GM18511 (cell line): ENCODE measurements around the gene POLD1.

Experiments used
- ATAC-seq: cut with Tn5 transposase; IDR thresholded peaks from one replicate; pipeline ENCODE4 v1.9.1; 2021; ENCODE audit warnings: mild to moderate bottlenecking, moderate library complexity; ENCODE audit not compliant: unreplicated experiment

The POLD1 gene

DNA sequence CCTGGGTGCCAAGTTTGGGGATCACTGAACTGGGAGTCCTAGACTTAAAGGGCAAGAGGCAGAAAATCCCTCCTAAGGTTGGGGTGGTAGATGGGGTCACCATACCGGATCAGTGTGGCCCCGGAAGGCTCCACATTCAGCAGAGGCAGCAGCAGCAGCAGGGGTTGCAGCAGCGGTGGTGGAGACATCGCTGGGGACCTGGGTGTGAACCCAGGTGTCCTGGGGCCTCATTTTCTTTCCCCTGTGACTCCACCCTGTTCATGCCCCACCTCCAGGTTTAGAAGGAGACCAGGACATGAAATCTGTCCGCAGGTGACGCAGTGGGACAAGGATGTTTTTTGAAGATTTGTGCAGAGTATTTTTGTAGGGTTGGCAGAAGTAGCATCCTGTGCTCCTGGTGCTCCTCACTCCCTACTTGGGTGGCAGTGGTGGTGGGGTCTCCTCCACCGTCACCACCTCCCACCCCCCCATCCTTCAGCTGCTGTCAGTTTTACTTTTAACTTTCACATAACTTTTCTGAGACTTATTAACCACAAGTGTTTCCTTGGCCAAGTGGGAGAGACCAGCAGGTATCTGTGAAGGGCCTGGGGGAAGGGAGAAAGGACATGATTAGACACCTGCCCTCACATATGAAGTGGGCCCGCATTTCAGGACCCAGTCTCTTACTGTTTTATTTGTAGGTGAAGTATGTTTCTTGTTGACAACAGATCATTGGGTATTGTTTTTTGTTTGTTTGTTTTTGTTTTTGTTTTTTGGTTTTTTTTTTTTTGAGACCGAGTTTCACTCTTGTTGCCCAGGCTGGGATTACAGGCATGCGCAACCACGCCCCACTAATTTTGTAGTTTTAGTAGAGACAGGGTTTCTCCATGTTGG lies 18.5 kb upstream of the POLD1 start, which contains the start of gene NAPSA:
Gene NAPSA, minus strand, starts transcription at position 206 of the 873 bp plus-strand sequence. Its CDS starts 18 bp downstream, at position 188.
- ATAC-seq: no peak

DNA sequence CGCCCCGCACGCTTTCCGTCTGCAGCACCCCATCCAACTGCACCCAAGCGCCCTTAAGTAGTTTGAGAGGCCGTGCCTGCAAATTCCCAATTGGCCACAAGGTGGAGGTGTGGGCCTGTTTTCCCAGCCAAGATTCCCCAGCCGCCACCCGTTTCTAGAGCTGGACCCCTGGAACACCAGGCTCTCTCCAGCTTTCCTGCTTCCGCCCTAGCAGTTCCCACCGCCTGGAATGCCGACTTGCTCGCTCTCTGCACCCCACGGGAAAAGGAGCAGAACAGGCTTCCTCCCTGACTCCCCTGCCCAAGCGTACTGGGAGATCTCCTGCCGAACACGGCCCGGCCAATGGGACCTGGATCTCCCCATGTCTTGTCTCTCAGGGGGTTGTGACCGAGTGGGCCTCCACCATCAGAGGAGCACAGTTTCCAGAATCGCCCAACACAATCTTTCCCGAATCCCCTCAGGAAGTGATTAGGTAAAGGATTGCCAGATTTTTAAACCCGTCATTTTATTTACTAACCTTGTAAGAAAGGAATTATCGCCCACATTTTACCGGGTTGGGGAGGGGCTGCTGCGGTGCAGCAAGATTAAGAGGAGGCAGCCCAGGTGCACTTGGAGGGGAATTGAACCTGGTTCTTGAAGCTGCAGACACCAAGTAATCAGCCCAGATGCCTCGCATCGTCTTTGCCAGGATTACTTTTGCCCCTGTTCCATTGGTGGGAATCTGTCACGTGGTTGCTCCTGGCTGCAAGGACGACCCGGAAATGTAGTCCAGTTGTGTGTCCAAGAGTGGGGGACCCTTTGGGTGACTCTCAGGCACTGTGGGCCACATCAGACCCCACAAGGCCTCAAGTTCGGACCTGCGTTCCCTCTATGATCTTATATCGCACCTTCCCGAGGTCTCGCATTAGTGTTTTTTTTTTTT lies 15.2 kb upstream of the POLD1 start:
- no peak for ATAC-seq

DNA sequence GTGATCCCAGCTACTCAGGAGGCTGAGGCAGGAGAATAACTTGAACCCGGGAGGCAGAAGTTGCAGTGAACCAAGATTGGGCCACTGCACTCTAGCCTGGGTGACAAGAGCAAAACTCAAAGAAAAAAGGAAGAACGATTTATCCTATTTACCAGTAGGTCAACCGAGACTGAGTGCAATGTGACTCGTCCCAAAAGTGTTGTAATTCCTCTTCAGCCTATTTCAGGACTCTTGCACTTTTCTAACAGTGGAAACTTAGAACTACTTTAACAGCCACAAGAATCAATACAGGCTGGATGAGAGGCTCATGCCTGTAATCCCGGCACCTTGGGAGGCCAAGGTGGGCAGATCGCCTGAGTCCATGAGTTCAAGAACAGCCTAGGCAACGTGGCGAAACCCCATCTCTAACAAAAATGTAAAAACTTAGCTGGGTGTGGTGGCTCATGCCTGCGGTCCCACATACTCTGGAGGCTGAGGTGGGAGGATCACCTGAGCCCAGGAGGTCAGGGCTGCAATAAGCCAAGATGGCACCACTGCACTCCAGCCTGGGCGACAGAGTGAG lies 12.2 kb upstream of the POLD1 start:
- no peak for ATAC-seq

DNA sequence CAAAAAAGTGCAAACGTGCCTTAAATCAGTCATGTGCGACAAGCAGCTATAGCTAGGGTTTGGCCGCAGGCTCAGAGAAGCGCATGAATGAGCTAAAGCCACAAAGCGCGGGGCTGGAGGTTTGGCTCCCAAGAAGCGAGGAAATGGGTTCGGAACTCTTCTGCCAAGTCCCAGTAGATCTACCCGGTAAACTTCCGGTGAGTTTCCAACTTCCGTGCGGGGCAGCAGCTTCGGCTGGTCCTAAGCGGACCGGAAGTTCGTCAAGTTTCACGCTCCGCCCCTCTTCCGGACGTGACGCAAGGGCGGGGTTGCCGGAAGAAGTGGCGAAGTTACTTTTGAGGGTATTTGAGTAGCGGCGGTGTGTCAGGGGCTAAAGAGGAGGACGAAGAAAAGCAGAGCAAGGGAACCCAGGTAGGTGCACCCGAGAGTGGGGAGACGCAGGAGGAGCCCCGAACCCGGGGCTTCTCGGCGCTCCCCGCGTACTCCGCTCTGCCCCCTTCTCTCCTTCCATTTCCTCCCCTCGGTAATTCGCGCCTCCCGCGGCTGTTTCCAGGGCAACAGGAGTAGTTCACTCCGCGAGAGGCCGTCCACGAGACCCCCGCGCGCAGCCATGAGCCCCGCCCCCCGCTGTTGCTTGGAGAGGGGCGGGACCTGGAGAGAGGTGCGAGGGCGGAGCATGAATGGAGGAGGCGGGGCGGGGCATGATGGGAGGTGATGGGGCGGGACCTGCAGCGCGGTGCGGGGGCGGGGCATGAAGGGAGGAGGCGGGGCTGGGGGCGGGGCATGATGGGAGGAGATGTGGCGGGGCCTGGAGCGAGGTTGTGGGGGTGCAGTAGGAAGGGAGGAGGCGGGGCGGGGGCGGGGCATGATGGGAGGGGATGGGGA lies 7.7 kb upstream of the POLD1 start, which contains the start of gene NR1H2:
Gene NR1H2, plus strand, starts transcription at position 292 of the 885 bp plus-strand sequence. CDS start 1,149 bp downstream, outside the sequence.
- ATAC-seq: peak; percentile 89

DNA sequence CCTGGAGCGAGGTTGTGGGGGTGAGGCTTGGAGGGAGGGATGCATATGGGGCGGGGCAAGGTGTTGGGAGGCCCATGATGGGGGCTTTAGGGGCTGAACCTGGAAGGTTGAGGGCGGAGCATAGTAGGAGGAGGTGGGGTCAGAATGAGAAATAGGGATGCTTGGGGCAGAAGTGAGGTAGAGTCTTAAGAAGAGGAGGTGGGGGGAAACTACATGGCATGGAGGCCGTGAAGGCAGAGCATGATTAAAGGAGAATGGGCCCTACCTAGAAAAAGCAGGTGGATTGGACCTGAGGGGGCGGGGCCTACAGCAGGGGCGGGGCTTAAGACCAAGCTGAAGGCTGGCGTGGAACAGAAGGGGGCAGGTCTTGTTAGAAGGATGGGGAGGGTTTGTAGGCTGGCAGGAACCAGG lies 7.1 kb upstream of the POLD1 start:
- peak; percentile 18 for ATAC-seq

DNA sequence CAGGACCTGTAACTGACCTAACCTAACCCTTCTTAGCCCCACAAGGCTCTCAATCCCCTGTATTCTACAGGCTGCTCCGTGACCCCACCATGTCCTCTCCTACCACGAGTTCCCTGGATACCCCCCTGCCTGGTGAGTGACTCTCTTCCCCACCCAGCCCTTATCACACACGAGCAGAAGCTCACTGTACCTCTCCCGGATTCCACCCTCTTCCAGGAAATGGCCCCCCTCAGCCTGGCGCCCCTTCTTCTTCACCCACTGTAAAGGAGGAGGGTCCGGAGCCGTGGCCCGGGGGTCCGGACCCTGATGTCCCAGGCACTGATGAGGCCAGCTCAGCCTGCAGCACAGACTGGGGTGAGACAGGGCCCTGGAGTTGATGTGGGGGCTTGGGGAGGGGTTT lies 6.6 kb upstream of the POLD1 start:
- ATAC-seq: no peak

DNA sequence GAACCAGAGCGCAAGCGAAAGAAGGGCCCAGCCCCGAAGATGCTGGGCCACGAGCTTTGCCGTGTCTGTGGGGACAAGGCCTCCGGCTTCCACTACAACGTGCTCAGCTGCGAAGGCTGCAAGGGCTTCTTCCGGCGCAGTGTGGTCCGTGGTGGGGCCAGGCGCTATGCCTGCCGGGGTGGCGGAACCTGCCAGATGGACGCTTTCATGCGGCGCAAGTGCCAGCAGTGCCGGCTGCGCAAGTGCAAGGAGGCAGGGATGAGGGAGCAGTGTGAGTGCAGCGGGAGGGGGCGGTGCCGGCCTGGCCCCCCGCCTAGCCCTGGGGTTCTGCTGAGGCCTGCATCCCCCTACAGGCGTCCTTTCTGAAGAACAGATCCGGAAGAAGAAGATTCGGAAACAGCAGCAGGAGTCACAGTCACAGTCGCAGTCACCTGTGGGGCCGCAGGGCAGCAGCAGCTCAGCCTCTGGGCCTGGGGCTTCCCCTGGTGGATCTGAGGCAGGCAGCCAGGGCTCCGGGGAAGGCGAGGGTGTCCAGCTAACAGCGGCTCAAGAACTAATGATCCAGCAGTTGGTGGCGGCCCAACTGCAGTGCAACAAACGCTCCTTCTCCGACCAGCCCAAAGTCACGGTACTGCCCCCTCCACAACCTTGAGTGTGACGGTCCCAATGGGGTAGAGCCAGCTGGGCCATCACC lies 5.8 kb upstream of the POLD1 start:
- ATAC-seq: no peak

DNA sequence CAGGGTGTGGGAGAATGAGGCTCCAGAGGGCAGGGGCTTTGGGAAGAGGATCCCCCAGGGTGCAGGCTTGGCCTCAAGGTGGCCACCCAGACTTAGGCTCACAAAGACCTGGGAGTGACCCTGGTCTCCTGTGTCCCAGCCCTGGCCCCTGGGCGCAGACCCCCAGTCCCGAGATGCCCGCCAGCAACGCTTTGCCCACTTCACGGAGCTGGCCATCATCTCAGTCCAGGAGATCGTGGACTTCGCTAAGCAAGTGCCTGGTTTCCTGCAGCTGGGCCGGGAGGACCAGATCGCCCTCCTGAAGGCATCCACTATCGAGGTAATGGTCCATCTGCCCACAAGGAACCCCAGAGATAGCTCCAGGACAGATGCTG lies 5.3 kb upstream of the POLD1 start:
- no peak for ATAC-seq

DNA sequence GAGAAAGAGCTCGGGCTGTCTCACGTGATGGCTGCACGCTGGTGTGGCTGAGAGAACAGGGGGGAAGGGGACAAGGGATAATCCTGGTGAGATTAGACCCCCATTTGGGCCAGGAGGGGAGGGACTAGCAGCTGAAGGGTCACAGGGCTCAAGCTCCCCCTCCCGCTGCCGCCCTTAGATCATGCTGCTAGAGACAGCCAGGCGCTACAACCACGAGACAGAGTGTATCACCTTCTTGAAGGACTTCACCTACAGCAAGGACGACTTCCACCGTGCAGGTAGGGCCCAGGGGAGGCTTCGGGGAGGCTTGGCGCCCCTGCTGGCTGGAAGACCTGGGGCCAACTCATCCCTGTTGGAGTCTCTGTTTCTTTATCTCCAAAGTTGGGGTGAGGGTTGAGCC lies 4.5 kb upstream of the POLD1 start:
- no peak for ATAC-seq

DNA sequence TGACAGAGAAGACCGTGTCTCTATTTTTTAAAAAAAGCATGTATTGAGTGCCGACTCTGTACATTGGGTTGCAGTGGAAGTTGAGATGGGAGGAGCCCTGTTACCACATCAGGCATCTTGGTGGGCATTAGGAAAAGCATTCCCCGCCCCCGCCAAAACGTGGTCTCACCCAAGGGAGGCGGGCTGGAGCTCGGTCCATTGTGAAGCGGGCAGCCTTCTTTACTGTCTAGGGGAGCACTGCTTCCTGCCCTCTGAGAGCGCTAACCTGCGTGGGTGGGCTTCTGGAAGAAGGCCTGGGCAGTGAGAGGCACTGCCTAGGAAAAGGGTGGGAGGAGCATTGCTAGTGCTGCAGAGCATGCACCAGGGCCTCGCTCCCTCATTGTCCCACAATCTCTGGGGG lies 4.0 kb upstream of the POLD1 start:
- ATAC-seq: no peak

DNA sequence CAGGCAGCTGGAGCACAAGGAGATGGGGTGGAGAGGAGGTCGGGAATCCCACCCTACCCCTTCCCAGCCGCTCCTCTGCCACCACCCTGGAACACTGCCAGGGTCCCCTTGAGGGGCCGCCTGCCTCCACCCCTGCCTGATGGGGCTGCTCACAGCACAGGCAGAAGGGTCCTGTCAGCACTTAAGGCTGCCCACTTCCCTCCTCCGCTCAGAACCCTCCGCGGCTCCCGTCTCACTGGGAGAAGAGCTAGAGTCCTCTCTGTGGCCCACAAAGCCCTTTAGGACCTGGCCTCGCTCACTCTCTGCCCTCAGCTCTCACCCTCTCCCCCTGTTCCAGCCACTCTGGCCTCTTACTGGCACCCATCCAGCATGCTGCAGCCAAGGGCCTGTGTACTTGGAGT lies 3.4 kb upstream of the POLD1 start:
- ATAC-seq: no peak

DNA sequence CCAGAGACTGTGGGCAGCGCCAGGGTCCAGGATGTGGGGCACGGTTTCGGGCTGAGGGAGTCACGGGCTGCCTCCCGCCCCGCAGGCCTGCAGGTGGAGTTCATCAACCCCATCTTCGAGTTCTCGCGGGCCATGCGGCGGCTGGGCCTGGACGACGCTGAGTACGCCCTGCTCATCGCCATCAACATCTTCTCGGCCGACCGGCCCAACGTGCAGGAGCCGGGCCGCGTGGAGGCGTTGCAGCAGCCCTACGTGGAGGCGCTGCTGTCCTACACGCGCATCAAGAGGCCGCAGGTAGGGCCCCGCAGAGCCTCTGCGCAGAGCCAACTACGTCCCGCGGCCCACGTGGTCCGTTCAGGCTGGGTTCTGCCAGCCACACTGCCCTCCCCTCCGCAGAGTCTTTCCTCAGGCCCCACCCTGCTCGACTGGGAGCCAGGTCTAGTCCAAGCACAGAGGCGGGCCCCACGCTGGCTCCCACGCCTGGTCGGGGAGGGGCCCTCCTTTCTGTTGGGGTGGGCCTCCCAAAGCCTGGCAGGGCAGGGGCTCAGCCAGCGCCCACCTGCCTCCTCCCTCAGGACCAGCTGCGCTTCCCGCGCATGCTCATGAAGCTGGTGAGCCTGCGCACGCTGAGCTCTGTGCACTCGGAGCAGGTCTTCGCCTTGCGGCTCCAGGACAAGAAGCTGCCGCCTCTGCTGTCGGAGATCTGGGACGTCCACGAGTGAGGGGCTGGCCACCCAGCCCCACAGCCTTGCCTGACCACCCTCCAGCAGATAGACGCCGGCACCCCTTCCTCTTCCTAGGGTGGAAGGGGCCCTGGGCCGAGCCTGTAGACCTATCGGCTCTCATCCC lies 2.0 kb upstream of the POLD1 start:
- no peak for ATAC-seq

DNA sequence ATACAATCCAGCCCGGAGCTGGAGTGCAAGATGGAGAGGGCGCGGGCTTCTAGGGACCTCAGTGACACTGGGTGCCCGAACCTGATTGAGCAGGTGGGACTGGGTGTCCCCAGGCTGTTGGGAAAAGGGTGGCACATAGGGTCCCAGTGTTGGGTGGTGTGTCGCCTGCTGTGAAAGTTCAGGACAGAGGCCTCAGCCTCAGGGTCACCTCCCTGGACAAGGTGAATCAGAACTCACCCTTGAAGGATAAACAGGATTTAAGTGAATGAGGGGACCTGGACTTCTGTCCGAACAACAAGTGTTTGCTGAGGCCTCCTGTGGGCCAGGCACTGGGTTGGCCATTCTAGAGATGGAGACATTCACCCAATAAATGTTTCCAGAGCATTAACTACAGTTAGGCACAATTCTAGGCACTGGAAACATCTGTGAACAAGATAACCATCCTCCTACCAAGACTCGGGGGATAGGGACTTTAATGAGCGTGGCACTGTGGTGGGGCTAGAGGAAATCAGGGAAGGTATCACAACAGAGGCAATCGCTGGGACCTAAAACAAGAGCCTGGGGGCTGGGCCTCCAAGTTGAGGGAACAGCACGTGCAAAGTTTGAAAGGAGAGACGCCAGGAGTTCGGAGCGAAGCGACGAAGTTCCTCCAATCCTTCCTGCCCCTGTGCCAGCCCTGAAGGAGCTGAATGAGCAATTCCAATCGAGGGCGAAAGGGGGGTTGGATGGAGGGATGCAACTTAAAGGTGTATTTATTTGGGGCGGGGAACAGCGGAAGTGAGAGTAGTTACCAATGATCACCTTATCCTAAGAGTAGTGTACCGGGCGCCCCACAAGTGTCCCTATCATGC lies 921 bp upstream of the POLD1 start:
- no peak for ATAC-seq

DNA sequence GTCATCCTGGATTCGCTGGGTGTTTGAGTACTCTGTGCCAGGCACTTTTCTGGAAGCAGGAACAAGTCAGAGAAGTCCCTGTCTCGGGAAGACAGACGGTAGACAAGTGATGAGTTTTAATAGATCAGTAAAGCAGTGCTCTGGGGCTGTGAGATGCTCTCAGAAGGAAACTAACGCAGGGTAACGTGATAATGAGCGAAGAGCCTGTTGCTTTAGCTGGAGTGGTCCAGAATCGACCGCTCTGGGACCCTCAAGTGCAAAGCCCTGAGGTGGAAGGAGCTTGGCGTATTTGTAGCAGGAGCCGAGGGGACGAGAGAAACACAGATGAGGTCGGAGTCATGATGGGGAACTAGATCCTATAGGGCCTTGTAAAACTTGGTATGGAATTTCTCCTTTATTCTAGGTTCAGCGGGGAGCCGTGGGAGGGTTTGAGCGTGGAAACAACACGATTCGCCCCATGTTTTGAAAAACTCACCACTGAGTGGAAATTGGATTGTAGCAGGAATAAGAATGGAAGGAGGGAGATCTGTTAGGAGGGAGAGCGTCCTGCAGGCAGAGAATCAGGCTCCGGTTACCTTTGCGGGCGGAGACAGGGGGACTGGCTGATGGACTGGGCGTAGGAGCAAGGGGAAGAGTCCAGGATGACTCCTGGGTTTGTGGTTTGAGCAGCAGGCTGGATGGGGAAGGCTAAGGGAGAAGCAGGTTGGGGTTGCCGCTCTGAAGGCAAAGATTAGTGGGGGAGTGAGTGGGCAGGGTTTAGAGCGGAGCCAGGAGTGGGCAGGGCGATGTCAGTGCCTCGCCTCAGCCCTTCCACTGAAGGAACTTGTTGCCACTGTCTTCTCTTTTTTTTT lies 763 bp downstream of the POLD1 start:
- ATAC-seq: no peak

DNA sequence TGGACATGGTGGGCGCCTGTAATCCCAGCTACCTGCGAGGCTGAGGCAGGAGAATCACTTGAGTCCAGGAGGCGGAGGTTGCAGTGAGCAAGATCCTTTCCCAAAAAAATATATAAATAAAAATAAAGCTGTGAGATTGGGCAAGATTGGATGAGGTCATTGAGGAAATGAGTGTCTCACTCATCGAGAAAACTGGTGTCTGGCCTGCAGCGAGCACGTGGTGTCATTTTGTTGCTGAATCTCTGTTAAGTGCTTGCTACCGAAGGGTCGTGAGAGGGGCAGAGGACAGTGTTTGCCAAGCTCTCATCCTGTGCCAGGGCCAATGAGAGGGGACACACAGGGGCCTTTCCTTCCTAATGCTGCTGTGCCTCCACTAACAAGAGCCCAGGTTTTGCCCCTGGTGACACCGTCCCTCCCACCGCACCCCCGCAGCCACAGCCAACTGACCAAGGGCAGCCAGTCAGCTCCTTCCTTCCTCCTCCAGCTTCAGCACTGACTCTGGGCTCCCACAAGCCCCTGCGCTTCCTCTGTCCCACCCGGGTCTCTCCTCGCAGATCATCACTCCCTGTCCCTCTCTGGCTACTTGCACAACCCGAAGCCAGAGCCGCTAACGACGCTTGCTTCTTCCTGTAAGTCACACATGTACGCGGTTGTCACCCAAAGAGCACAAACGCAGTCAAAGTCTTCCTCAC lies 3.2 kb downstream of the POLD1 start:
- ATAC-seq: no peak

DNA sequence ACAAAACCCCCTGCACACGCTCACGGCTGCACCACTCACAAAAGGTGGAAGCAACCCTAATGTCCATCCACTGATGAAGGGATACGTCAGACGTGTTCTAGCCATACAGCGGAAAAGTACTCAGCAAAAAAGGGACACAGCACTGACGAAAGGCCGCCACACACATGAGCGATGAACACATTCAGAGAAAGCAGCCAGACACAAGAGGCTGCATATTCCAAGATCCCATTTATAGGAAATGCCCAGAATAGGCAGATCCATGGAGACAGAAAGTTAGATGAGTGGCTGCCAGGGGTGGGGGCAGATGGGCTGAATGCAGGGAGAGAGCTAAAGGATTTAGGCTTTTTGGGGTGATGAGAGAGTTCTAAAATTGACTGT lies 3.7 kb downstream of the POLD1 start:
- no peak for ATAC-seq
